ENCODE results near the gene TIE1. TPM values are rescaled to one million over a fixed set of nuclear protein-coding genes. Genes with fewer than 3 reads are reported as not detected.

TIE1 gene
- total RNA-seq, 6 donors from 2014 or later: 23.9 to 170 (median 51.4) TPM

DNA sequence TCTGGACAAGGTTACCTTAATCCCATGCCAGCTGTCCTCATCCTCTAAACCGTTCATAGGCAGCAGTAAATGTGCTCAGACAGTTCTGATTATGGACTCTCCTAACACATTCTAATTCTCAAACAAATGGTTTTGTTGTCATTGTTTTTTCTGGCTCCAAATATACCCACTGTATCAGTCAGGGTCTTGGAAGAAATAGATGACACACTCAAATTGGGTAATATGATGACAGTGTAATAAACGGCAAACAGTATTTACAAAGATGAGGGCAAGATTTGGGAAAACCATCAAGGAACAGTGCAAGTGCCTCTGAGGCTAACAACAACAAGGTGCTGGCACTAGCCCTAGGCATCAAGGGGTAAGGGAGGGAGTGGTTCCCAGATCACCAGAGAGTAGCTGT lies 53.7 kb downstream of the TIE1 start:
- 80 to 88% methylated on average over 2 of the region's 2 CpGs for WGBS, 2 donors
- no peak for TF ChIP-seq EP300 (IDR thresholded peaks at IDR 0.05)

DNA sequence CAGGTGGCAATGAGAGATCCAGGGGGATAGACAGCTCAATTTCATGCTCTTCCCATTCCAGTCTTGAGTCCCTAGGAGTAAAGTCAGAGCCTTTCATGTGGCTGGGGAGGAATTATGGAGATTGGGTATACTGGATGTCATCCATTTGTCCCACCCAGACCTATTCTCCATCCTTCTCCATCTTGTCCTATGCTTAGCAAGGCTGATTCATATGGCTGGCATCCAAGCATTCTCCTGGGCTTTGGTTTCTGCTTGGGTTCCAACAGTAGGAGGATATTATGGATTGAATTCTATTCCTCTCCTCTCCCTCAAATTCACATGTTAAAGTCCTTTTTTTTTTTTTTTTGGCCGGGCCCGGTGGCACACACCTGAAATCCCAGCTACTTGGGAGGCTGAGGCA lies 54.2 kb downstream of the TIE1 start:
- no peak overlapping the region for H3K27ac ChIP-seq
- TF ChIP-seq, protein P1, sequence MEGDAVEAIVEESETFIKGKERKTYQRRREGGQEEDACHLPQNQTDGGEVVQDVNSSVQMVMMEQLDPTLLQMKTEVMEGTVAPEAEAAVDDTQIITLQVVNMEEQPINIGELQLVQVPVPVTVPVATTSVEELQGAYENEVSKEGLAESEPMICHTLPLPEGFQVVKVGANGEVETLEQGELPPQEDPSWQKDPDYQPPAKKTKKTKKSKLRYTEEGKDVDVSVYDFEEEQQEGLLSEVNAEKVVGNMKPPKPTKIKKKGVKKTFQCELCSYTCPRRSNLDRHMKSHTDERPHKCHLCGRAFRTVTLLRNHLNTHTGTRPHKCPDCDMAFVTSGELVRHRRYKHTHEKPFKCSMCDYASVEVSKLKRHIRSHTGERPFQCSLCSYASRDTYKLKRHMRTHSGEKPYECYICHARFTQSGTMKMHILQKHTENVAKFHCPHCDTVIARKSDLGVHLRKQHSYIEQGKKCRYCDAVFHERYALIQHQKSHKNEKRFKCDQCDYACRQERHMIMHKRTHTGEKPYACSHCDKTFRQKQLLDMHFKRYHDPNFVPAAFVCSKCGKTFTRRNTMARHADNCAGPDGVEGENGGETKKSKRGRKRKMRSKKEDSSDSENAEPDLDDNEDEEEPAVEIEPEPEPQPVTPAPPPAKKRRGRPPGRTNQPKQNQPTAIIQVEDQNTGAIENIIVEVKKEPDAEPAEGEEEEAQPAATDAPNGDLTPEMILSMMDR (IDR thresholded peaks at IDR 0.05): no peak
- no peak for TF ChIP-seq EP300 (IDR thresholded peaks at IDR 0.05)
- no peak for TF ChIP-seq POLR2AphosphoS5 (IDR thresholded peaks at IDR 0.05)
- TF ChIP-seq POLR2A (IDR thresholded peaks at IDR 0.05): no peak
- 91 to 100% methylated on average over 2 of the region's 2 CpGs for WGBS, 2 donors
- peaks cover 0 to under 1% (median 0%) of the 10 kb centered on the region in 4 donors for H3K36me3 ChIP-seq
- ATAC-seq (ENCODE audit: low FRiP score in 2 of 2) (no peak), DNase-seq (no peak)
- H3K9me3 ChIP-seq: no peaks in the 10 kb centered on the region
- H3K4me1 ChIP-seq: peaks cover 13 to 20% (median 14%) of the 10 kb centered on the region in 4 donors
- no peaks in the 10 kb centered on the region for H3K27me3 ChIP-seq
- H3K4me3 ChIP-seq: no peak overlapping the region

More for the DNA sequence above, 53.7 kb downstream of the TIE1 start:
- no peaks in the 10 kb centered on the region for H3K27me3 ChIP-seq
- no peak for ATAC-seq (ENCODE audit: low FRiP score in 2 of 2)
- H3K27ac ChIP-seq: no peak overlapping the region
- no peaks in the 10 kb centered on the region for H3K36me3 ChIP-seq
- H3K4me1 ChIP-seq: peaks cover 14 to 20% (median 18%) of the 10 kb centered on the region in 4 donors
- H3K9me3 ChIP-seq: no peaks in the 10 kb centered on the region
- no peak for DNase-seq
- H3K4me3 ChIP-seq: no peak overlapping the region

DNA sequence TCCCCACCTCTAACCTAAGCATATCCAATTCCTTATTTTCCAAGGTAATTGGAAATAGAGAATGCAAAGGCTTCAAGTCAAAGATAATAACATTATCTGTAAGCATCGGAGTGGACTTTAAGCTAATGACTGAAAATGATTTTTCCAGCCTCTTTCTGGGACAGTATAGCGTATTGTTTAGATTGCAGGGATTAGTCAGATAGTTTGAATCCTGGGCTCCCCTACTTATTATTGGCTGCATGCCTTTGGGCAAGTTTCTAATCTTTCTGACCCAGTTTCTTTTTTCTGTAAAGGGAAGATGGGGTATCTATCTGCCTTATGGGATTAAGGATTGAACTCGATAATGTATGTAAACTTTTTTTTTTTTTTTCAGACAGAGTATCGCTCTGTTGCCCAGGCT lies 56.5 kb downstream of the TIE1 start:
- Histone ChIP-seq H3K9me3 (no peaks in the 10 kb centered on the region), H3K27ac (peak overlapping the region in 2 of 4 donors; percentile 92 to 96), H3K4me1 (peaks cover 13 to 19% (median 14%) of the 10 kb centered on the region in 4 donors), H3K4me3 (no peak overlapping the region), H3K36me3 (peaks cover 0 to 23% (median 17%) of the 10 kb centered on the region in 4 donors), H3K27me3 (no peaks in the 10 kb centered on the region)
- ATAC-seq (ENCODE audit: low FRiP score in 2 of 2) (no peak), DNase-seq (no peak)
- TF ChIP-seq POLR2A (IDR thresholded peaks at IDR 0.05): no peak
- no peak for TF ChIP-seq POLR2AphosphoS5 (IDR thresholded peaks at IDR 0.05)
- no peak for TF ChIP-seq EP300 (IDR thresholded peaks at IDR 0.05)
- TF ChIP-seq, protein P1 (IDR thresholded peaks at IDR 0.05): no peak
- WGBS, 2 donors: 88 to 98% methylated on average over 4 of the region's 4 CpGs

DNA sequence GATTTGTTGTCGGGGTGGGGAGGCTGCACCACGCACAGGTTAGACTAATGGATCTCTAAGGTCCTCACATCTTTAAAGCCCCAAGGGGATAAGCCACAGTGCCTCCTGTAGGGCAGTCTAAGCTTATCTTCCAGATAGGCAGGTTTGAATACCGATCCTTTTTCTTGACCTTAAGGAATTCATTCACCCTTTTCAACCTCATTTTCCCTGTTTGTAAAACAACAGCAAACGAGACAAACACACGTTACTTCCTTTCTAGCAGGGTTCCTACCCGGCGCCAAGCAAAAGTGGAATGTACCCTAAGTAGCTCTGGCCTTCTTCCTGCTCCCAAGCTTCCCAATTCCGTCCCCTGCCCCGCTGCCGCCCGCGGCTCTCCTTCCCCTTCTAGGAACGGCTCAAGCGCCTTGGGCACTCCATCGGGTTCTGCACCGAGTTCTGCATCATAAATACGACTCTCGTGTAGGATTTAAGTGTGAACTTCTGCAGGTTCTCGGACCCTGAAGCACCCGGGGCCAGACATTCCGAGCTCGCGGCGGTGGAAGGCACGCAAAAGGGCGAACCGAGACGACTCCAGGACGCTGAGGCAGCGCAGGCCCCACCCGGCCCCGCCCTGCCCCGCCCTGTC lies 57.5 kb downstream of the TIE1 start:
- H3K36me3 ChIP-seq: peaks cover 0 to 33% (median 25%) of the 10 kb centered on the region in 4 donors
- ATAC-seq (ENCODE audit: low FRiP score in 2 of 2) (peak; percentile 55 to 71), DNase-seq (peak; percentile 50 to 97)
- H3K9me3 ChIP-seq: no peaks in the 10 kb centered on the region
- TF ChIP-seq, protein P1 (IDR thresholded peaks at IDR 0.05): peak in 5 of 6 experiments; percentile 25 to 58 (median 55)
- TF ChIP-seq POLR2AphosphoS5 (IDR thresholded peaks at IDR 0.05) (peak in 1 of 2 donors; percentile 34), EP300 (IDR thresholded peaks at IDR 0.05) (no peak), POLR2A (IDR thresholded peaks at IDR 0.05) (peak in 3 of 4 donors; percentile 23 to 70 (median 56))
- H3K27ac ChIP-seq: peak overlapping the region; percentile 92 to 96 (median 92)
- WGBS, 2 donors: 1% methylated on average over 24 to 33 of the region's 33 CpGs
- H3K4me3 ChIP-seq: peak overlapping the region; percentile 53 to 73 (median 65)
- H3K4me1 ChIP-seq: peaks cover 13 to 19% (median 15%) of the 10 kb centered on the region in 4 donors
- H3K27me3 ChIP-seq: no peaks in the 10 kb centered on the region

DNA sequence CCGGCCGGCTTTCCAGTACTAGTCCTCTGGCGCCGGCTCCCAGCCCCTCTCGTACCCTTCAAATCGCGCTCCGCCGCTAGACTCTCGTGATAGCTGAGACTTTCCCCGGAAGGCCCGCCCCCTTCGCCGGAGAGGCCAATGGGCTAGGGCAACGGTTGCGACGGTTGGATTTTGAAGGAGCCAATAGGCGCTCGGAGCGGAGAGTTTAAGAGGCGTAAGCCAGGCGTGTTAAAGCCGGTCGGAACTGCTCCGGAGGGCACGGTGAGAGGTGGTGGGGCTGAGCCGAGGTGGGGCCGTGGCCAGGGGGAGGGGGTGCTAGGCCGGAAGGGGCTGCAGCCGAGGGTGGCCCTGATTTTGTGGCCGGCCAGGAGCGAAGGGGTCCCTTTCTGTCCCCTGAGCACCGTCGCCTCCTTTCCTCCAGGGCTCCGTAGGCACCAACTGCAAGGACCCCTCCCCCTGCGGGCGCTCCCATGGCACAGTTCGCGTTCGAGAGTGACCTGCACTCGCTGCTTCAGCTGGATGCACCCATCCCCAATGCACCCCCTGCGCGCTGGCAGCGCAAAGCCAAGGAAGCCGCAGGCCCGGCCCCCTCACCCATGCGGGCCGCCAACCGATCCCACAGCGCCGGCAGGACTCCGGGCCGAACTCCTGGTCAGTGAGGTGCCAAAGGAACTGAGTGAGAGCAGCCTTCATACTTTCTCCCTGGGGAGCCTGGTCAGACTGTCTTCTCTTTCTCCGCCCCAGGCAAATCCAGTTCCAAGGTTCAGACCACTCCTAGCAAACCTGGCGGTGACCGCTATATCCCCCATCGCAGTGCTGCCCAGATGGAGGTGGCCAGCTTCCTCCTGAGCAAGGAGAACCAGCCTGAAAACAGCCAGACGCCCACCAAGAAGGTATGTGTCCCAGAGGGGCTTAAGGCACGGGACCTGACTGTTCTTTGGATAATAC lies 58.2 kb downstream of the TIE1 start, which contains the start of gene CDC20:
TSS of gene CDC20 (plus strand) at position 236 of the 948 bp plus-strand sequence. CDS start at position 471, 235 bp downstream.
- 5 to 12% methylated on average over 16 to 55 of the region's 59 CpGs for WGBS, 2 donors
- H3K4me1 ChIP-seq: peaks cover 13 to 19% (median 16%) of the 10 kb centered on the region in 4 donors
- peak within 1 kb of the TSS; percentile 92 to 96 (median 92) for H3K27ac ChIP-seq
- peak within 1 kb of the TSS; percentile 53 to 73 (median 65) for H3K4me3 ChIP-seq
- H3K27me3 ChIP-seq: no peaks in the 10 kb centered on the region
- TF ChIP-seq, protein P1 (IDR thresholded peaks at IDR 0.05): no peak
- peak in 1 of 2 donors; percentile 3 for TF ChIP-seq POLR2AphosphoS5 (IDR thresholded peaks at IDR 0.05)
- TF ChIP-seq EP300 (IDR thresholded peaks at IDR 0.05): no peak
- TF ChIP-seq POLR2A (IDR thresholded peaks at IDR 0.05): peak in 1 of 4 donors; percentile 9
- ATAC-seq (ENCODE audit: low FRiP score in 2 of 2) (peak; percentile 98 to 99), DNase-seq (peak; percentile 86 to 98)
- H3K9me3 ChIP-seq: no peaks in the 10 kb centered on the region
- H3K36me3 ChIP-seq: peaks cover 6 to 41% (median 33%) of the 10 kb centered on the region in 4 donors

Data from upper lobe of left lung (tissue), 6 donors.